ENCODE measurements around the gene SLC24A3. TPM values are rescaled to one million over a fixed set of nuclear protein-coding genes. Genes with fewer than 3 reads are reported as not detected.

SLC24A3 gene
- total and polyA plus RNA-seq, 2 experiments from 2014 or later = 0.81 to 2.5 TPM

DNA sequence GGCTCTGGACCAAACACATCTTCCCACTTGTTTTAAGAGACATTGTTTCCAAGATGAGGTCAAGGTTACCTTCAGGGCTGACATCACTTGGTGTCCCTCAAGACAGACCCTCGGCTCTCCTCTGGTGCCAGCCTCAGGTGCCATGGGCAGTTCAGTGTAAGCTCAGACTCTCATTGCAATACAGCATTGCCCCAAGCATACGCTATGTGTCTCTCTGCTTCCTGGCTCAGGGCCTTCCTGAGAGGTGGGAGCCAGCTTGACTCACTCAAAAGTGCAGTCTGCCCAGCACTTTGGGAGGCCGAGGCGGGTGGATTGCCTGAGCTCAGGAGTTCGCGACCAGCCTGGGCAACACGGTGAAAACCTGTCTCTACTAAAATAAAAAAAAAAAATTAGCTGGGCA lies 51.7 kb downstream of the SLC24A3 start:
- H3K4me1 Mint-ChIP-seq = peaks cover 19% of the 10 kb centered on the region; the same call in 2 of the 3 replicates
- H3K4me3 Mint-ChIP-seq = no peak overlapping the region
- peaks cover 3% of the 10 kb centered on the region; the same call in 1 of the 2 replicates for H3K9me2 ChIP-seq (ENCODE audit: insufficient read depth)
- H2AFZ ChIP-seq = no peak overlapping the region
- no peak overlapping the region for H3K4me3 ChIP-seq
- peaks cover 2% of the 10 kb centered on the region for H3K27me3 Mint-ChIP-seq (ENCODE audit: insufficient read depth, low read depth, poor library complexity)
- H3K27ac Mint-ChIP-seq = no peak overlapping the region
- H3K79me2 ChIP-seq (replicated peaks; ENCODE audit: insufficient read depth) = no peaks in the 10 kb centered on the region
- no peak for ATAC-seq
- H3K27ac ChIP-seq (ENCODE audit: low read depth) = no peak overlapping the region
- no peaks in the 10 kb centered on the region for H3K36me3 Mint-ChIP-seq (ENCODE audit: low read depth)
- no peak overlapping the region for H3K4me2 ChIP-seq
- DNase-seq (ENCODE audit: low spot score) = no peak
- peaks cover 4% of the 10 kb centered on the region; the same call in 1 of the 2 replicates for H3K4me1 ChIP-seq (ENCODE audit: insufficient read depth)
- H3K27me3 ChIP-seq (ENCODE audit: insufficient read depth) = no peaks in the 10 kb centered on the region
- H4K20me1 ChIP-seq (replicated peaks; ENCODE audit: insufficient read depth) = no peaks in the 10 kb centered on the region
- TF ChIP-seq, protein P1, sequence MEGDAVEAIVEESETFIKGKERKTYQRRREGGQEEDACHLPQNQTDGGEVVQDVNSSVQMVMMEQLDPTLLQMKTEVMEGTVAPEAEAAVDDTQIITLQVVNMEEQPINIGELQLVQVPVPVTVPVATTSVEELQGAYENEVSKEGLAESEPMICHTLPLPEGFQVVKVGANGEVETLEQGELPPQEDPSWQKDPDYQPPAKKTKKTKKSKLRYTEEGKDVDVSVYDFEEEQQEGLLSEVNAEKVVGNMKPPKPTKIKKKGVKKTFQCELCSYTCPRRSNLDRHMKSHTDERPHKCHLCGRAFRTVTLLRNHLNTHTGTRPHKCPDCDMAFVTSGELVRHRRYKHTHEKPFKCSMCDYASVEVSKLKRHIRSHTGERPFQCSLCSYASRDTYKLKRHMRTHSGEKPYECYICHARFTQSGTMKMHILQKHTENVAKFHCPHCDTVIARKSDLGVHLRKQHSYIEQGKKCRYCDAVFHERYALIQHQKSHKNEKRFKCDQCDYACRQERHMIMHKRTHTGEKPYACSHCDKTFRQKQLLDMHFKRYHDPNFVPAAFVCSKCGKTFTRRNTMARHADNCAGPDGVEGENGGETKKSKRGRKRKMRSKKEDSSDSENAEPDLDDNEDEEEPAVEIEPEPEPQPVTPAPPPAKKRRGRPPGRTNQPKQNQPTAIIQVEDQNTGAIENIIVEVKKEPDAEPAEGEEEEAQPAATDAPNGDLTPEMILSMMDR (conservative IDR thresholded peaks at IDR 0.05; ENCODE audit: low read depth in 2 of 2) = no peak
- TF ChIP-seq CREB1 (CRISPR knock-in tag; IDR thresholded peaks at IDR 0.05; ENCODE audit: low read depth) (no peak), JUNB (IDR thresholded peaks at IDR 0.05; ENCODE audit: unreplicated experiment) (no peak), NANOG (IDR thresholded peaks at IDR 0.05; ENCODE audit: borderline replicate concordance) (no peak)
- TF ChIP-seq, protein P2, sequence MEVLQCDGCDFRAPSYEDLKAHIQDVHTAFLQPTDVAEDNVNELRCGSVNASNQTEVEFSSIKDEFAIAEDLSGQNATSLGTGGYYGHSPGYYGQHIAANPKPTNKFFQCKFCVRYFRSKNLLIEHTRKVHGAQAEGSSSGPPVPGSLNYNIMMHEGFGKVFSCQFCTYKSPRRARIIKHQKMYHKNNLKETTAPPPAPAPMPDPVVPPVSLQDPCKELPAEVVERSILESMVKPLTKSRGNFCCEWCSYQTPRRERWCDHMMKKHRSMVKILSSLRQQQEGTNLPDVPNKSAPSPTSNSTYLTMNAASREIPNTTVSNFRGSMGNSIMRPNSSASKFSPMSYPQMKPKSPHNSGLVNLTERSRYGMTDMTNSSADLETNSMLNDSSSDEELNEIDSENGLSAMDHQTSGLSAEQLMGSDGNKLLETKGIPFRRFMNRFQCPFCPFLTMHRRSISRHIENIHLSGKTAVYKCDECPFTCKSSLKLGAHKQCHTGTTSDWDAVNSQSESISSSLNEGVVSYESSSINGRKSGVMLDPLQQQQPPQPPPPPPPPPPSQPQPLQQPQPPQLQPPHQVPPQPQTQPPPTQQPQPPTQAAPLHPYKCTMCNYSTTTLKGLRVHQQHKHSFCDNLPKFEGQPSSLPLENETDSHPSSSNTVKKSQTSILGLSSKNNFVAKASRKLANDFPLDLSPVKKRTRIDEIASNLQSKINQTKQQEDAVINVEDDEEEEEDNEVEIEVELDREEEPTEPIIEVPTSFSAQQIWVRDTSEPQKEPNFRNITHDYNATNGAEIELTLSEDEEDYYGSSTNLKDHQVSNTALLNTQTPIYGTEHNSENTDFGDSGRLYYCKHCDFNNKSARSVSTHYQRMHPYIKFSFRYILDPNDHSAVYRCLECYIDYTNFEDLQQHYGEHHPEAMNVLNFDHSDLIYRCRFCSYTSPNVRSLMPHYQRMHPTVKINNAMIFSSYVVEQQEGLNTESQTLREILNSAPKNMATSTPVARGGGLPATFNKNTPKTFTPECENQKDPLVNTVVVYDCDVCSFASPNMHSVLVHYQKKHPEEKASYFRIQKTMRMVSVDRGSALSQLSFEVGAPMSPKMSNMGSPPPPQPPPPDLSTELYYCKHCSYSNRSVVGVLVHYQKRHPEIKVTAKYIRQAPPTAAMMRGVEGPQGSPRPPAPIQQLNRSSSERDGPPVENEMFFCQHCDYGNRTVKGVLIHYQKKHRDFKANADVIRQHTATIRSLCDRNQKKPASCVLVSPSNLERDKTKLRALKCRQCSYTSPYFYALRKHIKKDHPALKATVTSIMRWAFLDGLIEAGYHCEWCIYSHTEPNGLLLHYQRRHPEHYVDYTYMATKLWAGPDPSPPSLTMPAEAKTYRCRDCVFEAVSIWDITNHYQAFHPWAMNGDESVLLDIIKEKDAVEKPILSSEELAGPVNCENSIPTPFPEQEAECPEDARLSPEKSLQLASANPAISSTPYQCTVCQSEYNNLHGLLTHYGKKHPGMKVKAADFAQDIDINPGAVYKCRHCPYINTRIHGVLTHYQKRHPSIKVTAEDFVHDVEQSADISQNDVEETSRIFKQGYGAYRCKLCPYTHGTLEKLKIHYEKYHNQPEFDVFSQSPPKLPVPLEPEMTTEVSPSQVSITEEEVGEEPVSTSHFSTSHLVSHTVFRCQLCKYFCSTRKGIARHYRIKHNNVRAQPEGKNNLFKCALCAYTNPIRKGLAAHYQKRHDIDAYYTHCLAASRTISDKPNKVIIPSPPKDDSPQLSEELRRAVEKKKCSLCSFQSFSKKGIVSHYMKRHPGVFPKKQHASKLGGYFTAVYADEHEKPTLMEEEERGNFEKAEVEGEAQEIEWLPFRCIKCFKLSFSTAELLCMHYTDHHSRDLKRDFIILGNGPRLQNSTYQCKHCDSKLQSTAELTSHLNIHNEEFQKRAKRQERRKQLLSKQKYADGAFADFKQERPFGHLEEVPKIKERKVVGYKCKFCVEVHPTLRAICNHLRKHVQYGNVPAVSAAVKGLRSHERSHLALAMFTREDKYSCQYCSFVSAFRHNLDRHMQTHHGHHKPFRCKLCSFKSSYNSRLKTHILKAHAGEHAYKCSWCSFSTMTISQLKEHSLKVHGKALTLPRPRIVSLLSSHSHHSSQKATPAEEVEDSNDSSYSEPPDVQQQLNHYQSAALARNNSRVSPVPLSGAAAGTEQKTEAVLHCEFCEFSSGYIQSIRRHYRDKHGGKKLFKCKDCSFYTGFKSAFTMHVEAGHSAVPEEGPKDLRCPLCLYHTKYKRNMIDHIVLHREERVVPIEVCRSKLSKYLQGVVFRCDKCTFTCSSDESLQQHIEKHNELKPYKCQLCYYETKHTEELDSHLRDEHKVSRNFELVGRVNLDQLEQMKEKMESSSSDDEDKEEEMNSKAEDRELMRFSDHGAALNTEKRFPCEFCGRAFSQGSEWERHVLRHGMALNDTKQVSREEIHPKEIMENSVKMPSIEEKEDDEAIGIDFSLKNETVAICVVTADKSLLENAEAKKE (CRISPR knock-in tag; IDR thresholded peaks at IDR 0.05) = no peak
- H3F3A ChIP-seq (replicated peaks; ENCODE audit: low read depth) = no peaks in the 10 kb centered on the region
- no peaks in the 10 kb centered on the region for H3K36me3 ChIP-seq (ENCODE audit: insufficient read depth)
- no peaks in the 10 kb centered on the region for H3K9me3 Mint-ChIP-seq
